HT1080 (cell line): Measurements from ENCODE around the gene WDFY4. TPM values are rescaled to one million over a fixed set of nuclear protein-coding genes. Genes with fewer than 3 reads are reported as not detected.

Source experiments
- DNase-seq: peaks from one replicate; pipeline ENCODE4 v3.0.0-alpha.2; 2015; ENCODE audit warnings: low read depth
- total RNA-seq: library from RNA; depleted of rRNA; stranded (reverse); fragments of >200 nt; shearing (Covaris generic); gene quantifications from 2 replicates; pipeline ENCODE4 v1.2.3, GENCODE V29; 2014

WDFY4 gene
- total RNA-seq, 1 experiment from 2014 or later, result 0.69 TPM

- DNase-seq, result no peak
These were observed 20.8 kb downstream of the WDFY4 start for GRCh38 chr10:48705401-48705938.

- DNase-seq, result no peak
These were observed 22.8 kb downstream of the WDFY4 start for GRCh38 chr10:48707472-48707871.

GRCh38 chr10:48708144-48708543, 23.5 kb downstream of the WDFY4 start:
- no peak for DNase-seq

GRCh38 chr10:48710647-48711275, 26.1 kb downstream of the WDFY4 start:
- no peak for DNase-seq

- DNase-seq, result no peak
These were observed 27.2 kb downstream of the WDFY4 start for GRCh38 chr10:48711830-48712229.

GRCh38 chr10:48714088-48714487, 29.4 kb downstream of the WDFY4 start:
- no peak for DNase-seq

GRCh38 chr10:48716416-48716815, 31.7 kb downstream of the WDFY4 start:
- DNase-seq, result no peak

GRCh38 chr10:48720611-48721010, 35.9 kb downstream of the WDFY4 start:
- no peak for DNase-seq

GRCh38 chr10:48722153-48723145, 37.8 kb downstream of the WDFY4 start:
- no peak for DNase-seq

GRCh38 chr10:48724127-48724526, 39.5 kb downstream of the WDFY4 start:
- DNase-seq, result no peak

- no peak for DNase-seq
These were observed 41.0 kb downstream of the WDFY4 start for GRCh38 chr10:48725708-48726107.

GRCh38 chr10:48727866-48728265, 43.2 kb downstream of the WDFY4 start:
- no peak for DNase-seq

GRCh38 chr10:48729222-48729621, 44.5 kb downstream of the WDFY4 start:
- DNase-seq, result no peak

- DNase-seq, result no peak
These were observed 45.3 kb downstream of the WDFY4 start for GRCh38 chr10:48729941-48730457.

GRCh38 chr10:48731141-48731540, 46.5 kb downstream of the WDFY4 start:
- DNase-seq, result no peak

- no peak for DNase-seq
These were observed 47.0 kb downstream of the WDFY4 start for GRCh38 chr10:48731654-48732053.

- no peak for DNase-seq
These were observed 48.7 kb downstream of the WDFY4 start for GRCh38 chr10:48733329-48733728.

GRCh38 chr10:48735836-48736390, 51.2 kb downstream of the WDFY4 start:
- no peak for DNase-seq

GRCh38 chr10:48736596-48736995, 51.9 kb downstream of the WDFY4 start:
- no peak for DNase-seq

- no peak for DNase-seq
These were observed 53.2 kb downstream of the WDFY4 start for GRCh38 chr10:48737886-48738285.

GRCh38 chr10:48739170-48739569, 54.5 kb downstream of the WDFY4 start:
- DNase-seq, result no peak
